GM19025 (cell line): ENCODE data around the gene MOAP1.
"Not testable (repeated sequence)": the region's sequence is repeated elsewhere in the genome, so short reads cannot be mapped to it uniquely, and the experiment has no call there.

Experiments
- ATAC-seq: cut with Tn5 transposase; IDR thresholded peaks from one replicate; pipeline ENCODE4 v1.9.1; 2021; ENCODE audit warnings: mild to moderate bottlenecking, low read depth, moderate library complexity; ENCODE audit not compliant: unreplicated experiment

MOAP1 gene

GRCh38 chr14:93186466-93186865 lies 1.8 kb upstream of the MOAP1 start:
- no peak for ATAC-seq

GRCh38 chr14:93185349-93185720 lies 638 bp upstream of the MOAP1 start:
- ATAC-seq, result no peak

GRCh38 chr14:93183596-93184317 lies 940 bp downstream of the MOAP1 start:
- no peak for ATAC-seq

- ATAC-seq, result no peak
These were observed 9.2 kb downstream of the MOAP1 start for GRCh38 chr14:93175492-93175891.

- ATAC-seq, result not testable (repeated sequence)
These were observed 10.0 kb downstream of the MOAP1 start for GRCh38 chr14:93174731-93175130.

GRCh38 chr14:93173943-93174395 lies 10.7 kb downstream of the MOAP1 start:
- ATAC-seq, result no peak

GRCh38 chr14:93171376-93171775 lies 13.3 kb downstream of the MOAP1 start:
- ATAC-seq, result no peak

- ATAC-seq, result not testable (repeated sequence)
These were observed 14.6 kb downstream of the MOAP1 start for GRCh38 chr14:93170141-93170540.

GRCh38 chr14:93169619-93170018 lies 15.1 kb downstream of the MOAP1 start:
- ATAC-seq, result not testable (repeated sequence)

- not testable (repeated sequence) for ATAC-seq
These were observed 16.1 kb downstream of the MOAP1 start for GRCh38 chr14:93168610-93169009.

- ATAC-seq, result not testable (repeated sequence)
These were observed 19.1 kb downstream of the MOAP1 start for GRCh38 chr14:93165271-93166265.

GRCh38 chr14:93163564-93163963 lies 21.1 kb downstream of the MOAP1 start:
- ATAC-seq, result no peak

GRCh38 chr14:93161411-93161940 lies 23.2 kb downstream of the MOAP1 start:
- no peak for ATAC-seq

- ATAC-seq, result no peak
These were observed 24.3 kb downstream of the MOAP1 start for GRCh38 chr14:93160353-93160801.

GRCh38 chr14:93159625-93160352 lies 24.9 kb downstream of the MOAP1 start:
- ATAC-seq, result not testable (repeated sequence)

GRCh38 chr14:93158349-93158748 lies 26.3 kb downstream of the MOAP1 start:
- not testable (repeated sequence) for ATAC-seq

GRCh38 chr14:93156693-93157369 lies 27.9 kb downstream of the MOAP1 start:
- ATAC-seq, result no peak

- ATAC-seq, result no peak
These were observed 29.0 kb downstream of the MOAP1 start for GRCh38 chr14:93155667-93156066.

GRCh38 chr14:93153121-93153520 lies 31.6 kb downstream of the MOAP1 start:
- ATAC-seq, result no peak
